Astrocyte (in vitro differentiated cells and primary cell): ENCODE measurements around the gene OPALIN. TPM values are rescaled to one million over a fixed set of nuclear protein-coding genes. Genes with fewer than 3 reads are reported as not detected.

Source experiments
- DNase-seq: peaks from one replicate; pipeline ENCODE4 v3.0.0-alpha.2; 2010; ENCODE audit warnings: low read depth
- FAIRE-seq: peaks from 2 replicates; lab custom pipeline; 2011; peaks lifted over from hg19 to GRCh38; lab: Jason Lieb, UNC
- H2AFZ ChIP-seq: 2 replicates; pipeline ENCODE4 v1.6.0; 2012; ENCODE audit warnings: low read depth, low read length, inconsistent platforms
- H3K27ac ChIP-seq: 2 replicates; pipeline ENCODE4 v1.5.1; 2011; ENCODE audit warnings: low read depth, low read length, inconsistent platforms
- H3K27me3 ChIP-seq: 2 replicates; pipeline ENCODE4 v1.6.0; 2011; ENCODE audit warnings: low read length, inconsistent platforms; ENCODE audit not compliant: insufficient read depth
- H3K36me3 ChIP-seq: 2 replicates; pipeline ENCODE4 v1.5.1; 2011; ENCODE audit warnings: low read length, inconsistent platforms; ENCODE audit not compliant: insufficient read depth
- H3K4me1 ChIP-seq: 2 replicates; pipeline ENCODE4 v1.5.1; 2011; ENCODE audit warnings: low read length, inconsistent platforms; ENCODE audit not compliant: insufficient read depth
- H3K4me2 ChIP-seq: 2 replicates; pipeline ENCODE4 v1.6.0; 2012; ENCODE audit warnings: low read length, inconsistent platforms
- H3K4me3 ChIP-seq: 2 replicates; pipeline ENCODE4 v1.5.1; 2011; ENCODE audit warnings: low read depth, mild to moderate bottlenecking, low read length, inconsistent platforms; ENCODE audit not compliant: insufficient read depth
- H3K79me2 ChIP-seq: 2 replicates; pipeline ENCODE4 v1.6.0; 2012; ENCODE audit warnings: mild to moderate bottlenecking, low read length, inconsistent platforms; ENCODE audit not compliant: insufficient read depth
- H3K9ac ChIP-seq: 2 replicates; pipeline ENCODE4 v1.6.0; 2012; ENCODE audit warnings: mild to moderate bottlenecking, low read length, inconsistent platforms
- H3K9me3 ChIP-seq: 2 replicates; pipeline ENCODE4 v1.5.1; 2012; ENCODE audit warnings: low read depth, mild to moderate bottlenecking, low read length, inconsistent platforms; ENCODE audit not compliant: insufficient read depth
- H4K20me1 ChIP-seq: 2 replicates; pipeline ENCODE4 v1.6.0; 2012; ENCODE audit warnings: low read length, inconsistent platforms; ENCODE audit not compliant: insufficient read depth
- H3K27ac Mint-ChIP-seq: one replicate; pipeline ENCODE4 v1.8.0; 2021; ENCODE audit warnings: mild to moderate bottlenecking, mixed read lengths; ENCODE audit not compliant: unreplicated experiment
- H3K27me3 Mint-ChIP-seq: one replicate; pipeline ENCODE4 v1.8.0; 2021; ENCODE audit warnings: low read depth, mixed read lengths; ENCODE audit not compliant: unreplicated experiment
- H3K36me3 Mint-ChIP-seq: one replicate; pipeline ENCODE4 v1.8.0; 2021; ENCODE audit warnings: low read depth, mixed read lengths; ENCODE audit not compliant: unreplicated experiment
- H3K4me1 Mint-ChIP-seq: one replicate; pipeline ENCODE4 v1.8.0; 2021; ENCODE audit warnings: low read depth, mixed read lengths; ENCODE audit not compliant: unreplicated experiment
- H3K4me3 Mint-ChIP-seq: one replicate; pipeline ENCODE4 v1.8.0; 2021; ENCODE audit warnings: mild to moderate bottlenecking, moderate library complexity, mixed read lengths; ENCODE audit not compliant: unreplicated experiment
- H3K9me3 Mint-ChIP-seq: one replicate; pipeline ENCODE4 v1.8.0; 2021; ENCODE audit warnings: mild to moderate bottlenecking, mixed read lengths; ENCODE audit not compliant: unreplicated experiment
- CTCF ChIP-seq: IDR thresholded peaks from 2 replicates; pipeline ENCODE4 v1.5.1; 2011; ENCODE audit warnings: low read depth, mild to moderate bottlenecking, inconsistent platforms, low read length, moderate library complexity; ENCODE audit not compliant: insufficient read depth
- EZH2 ChIP-seq: IDR thresholded peaks from 2 replicates; pipeline ENCODE4 v1.6.1; 2012; ENCODE audit warnings: mild to moderate bottlenecking, low read length, inconsistent platforms; ENCODE audit not compliant: insufficient read depth
- total RNA-seq: library from RNA; stranded (reverse); gene quantifications from 2 replicates; pipeline ENCODE4 v1.2.1, GENCODE V29; 2021

OPALIN gene
- total RNA-seq, 1 donor from 2014 or later = not detected

GRCh38 chr10:96378741-96379140 is 19.9 kb upstream of the OPALIN start:
- H2AFZ ChIP-seq = no peak overlapping the region
- no peaks in the 10 kb centered on the region for H3K36me3 ChIP-seq
- DNase-seq = no peak
- H3K36me3 Mint-ChIP-seq = peaks cover 3% of the 10 kb centered on the region
- H3K4me3 ChIP-seq = no peak overlapping the region
- no peak for TF ChIP-seq CTCF
- no peak for TF ChIP-seq EZH2
- H3K27ac Mint-ChIP-seq = no peak overlapping the region
- H3K4me1 Mint-ChIP-seq = peaks cover 9% of the 10 kb centered on the region
- H3K79me2 ChIP-seq = no peaks in the 10 kb centered on the region
- H3K4me2 ChIP-seq = no peak overlapping the region
- H3K27me3 ChIP-seq = no peaks in the 10 kb centered on the region
- no peak overlapping the region for H3K9ac ChIP-seq
- no peak for FAIRE-seq
- H3K4me3 Mint-ChIP-seq = no peak overlapping the region
- peaks cover 15% of the 10 kb centered on the region for H3K27me3 Mint-ChIP-seq
- H3K9me3 Mint-ChIP-seq = no peaks in the 10 kb centered on the region
- no peak overlapping the region for H3K27ac ChIP-seq
- H3K4me1 ChIP-seq = peaks cover 4% of the 10 kb centered on the region
- no peaks in the 10 kb centered on the region for H4K20me1 ChIP-seq
- no peaks in the 10 kb centered on the region for H3K9me3 ChIP-seq

GRCh38 chr10:96377816-96378294 is 19.1 kb upstream of the OPALIN start:
- peaks cover 9% of the 10 kb centered on the region for H3K4me1 Mint-ChIP-seq
- H4K20me1 ChIP-seq = no peaks in the 10 kb centered on the region
- no peak overlapping the region for H2AFZ ChIP-seq
- no peak overlapping the region for H3K4me3 Mint-ChIP-seq
- no peak overlapping the region for H3K9ac ChIP-seq
- H3K4me2 ChIP-seq = no peak overlapping the region
- no peaks in the 10 kb centered on the region for H3K79me2 ChIP-seq
- peaks cover 19% of the 10 kb centered on the region for H3K27me3 Mint-ChIP-seq
- no peaks in the 10 kb centered on the region for H3K36me3 ChIP-seq
- no peak for TF ChIP-seq EZH2
- no peak for TF ChIP-seq CTCF
- H3K27ac Mint-ChIP-seq = no peak overlapping the region
- no peak for DNase-seq
- H3K9me3 ChIP-seq = no peaks in the 10 kb centered on the region
- peaks cover 6% of the 10 kb centered on the region for H3K36me3 Mint-ChIP-seq
- no peak for FAIRE-seq
- H3K4me3 ChIP-seq = no peak overlapping the region
- H3K27ac ChIP-seq = no peak overlapping the region
- no peaks in the 10 kb centered on the region for H3K9me3 Mint-ChIP-seq
- H3K27me3 ChIP-seq = no peaks in the 10 kb centered on the region
- H3K4me1 ChIP-seq = peaks cover 4% of the 10 kb centered on the region

DNA sequence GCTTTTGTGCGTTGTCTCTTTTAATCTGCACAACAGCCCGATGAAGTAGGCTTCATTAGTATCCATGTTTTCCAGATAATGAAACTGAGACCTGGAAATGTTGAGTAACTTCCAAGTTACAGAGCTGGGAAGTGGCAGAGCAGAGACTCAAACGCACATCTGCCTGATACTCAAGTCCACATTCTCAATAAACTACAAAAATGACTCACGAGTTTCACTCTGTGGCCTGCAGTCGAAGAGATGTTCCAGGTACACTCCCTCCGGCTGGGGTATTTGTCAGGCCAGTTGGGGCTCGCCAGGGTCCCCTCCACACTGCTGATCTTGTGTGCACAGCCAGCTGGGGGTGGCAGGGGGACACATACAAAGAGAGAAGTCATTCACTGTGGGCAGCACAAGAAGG is 17.7 kb upstream of the OPALIN start:
- no peak overlapping the region for H3K4me2 ChIP-seq
- Mint-ChIP-seq H3K4me3 (no peak overlapping the region), H3K36me3 (peaks cover 3% of the 10 kb centered on the region), H3K9me3 (no peaks in the 10 kb centered on the region), H3K27ac (no peak overlapping the region), H3K27me3 (peaks cover 25% of the 10 kb centered on the region), H3K4me1 (peaks cover 9% of the 10 kb centered on the region)
- TF ChIP-seq EZH2 = no peak
- no peak for TF ChIP-seq CTCF
- no peaks in the 10 kb centered on the region for H3K79me2 ChIP-seq
- H3K9me3 ChIP-seq = no peaks in the 10 kb centered on the region
- no peak overlapping the region for H3K9ac ChIP-seq
- no peak overlapping the region for H3K27ac ChIP-seq
- H3K27me3 ChIP-seq = peaks cover 3% of the 10 kb centered on the region
- no peaks in the 10 kb centered on the region for H4K20me1 ChIP-seq
- FAIRE-seq (no peak), DNase-seq (no peak)
- H3K36me3 ChIP-seq = no peaks in the 10 kb centered on the region
- no peak overlapping the region for H2AFZ ChIP-seq
- H3K4me3 ChIP-seq = no peak overlapping the region
- H3K4me1 ChIP-seq = peaks cover 4% of the 10 kb centered on the region
